ENCODE data around the gene TULP4.
"Not testable (repeated sequence)": the region's sequence is repeated elsewhere in the genome, so short reads cannot be mapped to it uniquely, and the experiment has no call there.

The TULP4 gene

DNA sequence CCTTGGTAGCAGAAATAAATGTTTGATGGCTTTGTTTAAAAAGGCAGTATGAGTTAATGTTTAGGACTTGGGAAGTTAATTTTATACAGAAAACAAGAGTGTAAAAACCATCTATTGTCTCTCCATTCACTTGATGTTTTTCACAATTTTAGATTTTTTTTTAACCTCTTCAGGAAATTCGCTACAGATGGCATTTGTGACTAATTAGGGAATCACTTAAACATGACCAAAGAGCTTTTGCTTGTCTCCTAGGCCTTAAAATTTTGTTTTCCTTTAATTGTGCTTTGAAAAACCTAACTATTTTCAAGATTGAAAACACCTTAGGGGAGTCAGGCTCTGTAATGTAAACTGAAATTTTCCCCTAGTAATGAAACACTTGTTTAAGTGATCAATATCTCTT is 17.3 kb downstream of the TULP4 start:
- no peak for DNase-seq

DNA sequence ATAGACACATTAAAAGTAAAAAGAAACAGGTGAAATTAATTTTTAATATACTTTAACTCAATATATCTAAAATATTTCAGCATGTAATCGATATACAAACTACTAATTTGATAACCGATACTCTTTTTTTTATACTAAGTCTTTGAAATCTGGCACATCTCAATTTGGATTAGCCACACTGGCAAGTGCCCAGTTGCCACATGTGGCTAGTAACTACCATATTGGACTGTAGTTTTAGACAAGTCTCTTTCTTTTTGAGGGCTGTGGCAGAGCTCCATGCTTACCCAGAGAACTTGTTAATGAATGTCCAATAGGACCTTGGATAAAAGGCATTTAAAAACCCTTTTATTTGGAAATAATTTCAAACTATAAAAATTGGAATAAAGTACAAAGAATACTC is 17.8 kb downstream of the TULP4 start:
- no peak for DNase-seq

DNA sequence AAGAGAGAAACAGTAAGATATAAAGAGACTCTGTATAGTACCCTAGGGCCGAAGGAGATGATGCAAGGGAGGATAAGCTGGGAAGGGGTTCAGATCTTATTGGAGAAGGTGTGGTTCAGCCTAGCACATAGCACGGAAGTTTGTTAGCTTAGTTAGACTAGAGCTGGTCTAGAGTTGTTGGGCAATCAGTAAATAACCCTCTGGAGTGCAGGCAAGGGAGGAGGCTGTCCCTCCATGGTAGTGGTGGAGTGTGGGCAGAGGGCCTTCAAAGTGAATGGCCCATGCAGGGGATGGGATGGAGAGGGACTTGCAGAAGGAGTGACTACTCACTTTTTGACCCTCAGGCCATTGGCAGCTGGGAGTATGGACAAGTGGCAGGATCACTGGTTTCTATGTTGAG is 20.0 kb downstream of the TULP4 start:
- DNase-seq, result no peak

DNA sequence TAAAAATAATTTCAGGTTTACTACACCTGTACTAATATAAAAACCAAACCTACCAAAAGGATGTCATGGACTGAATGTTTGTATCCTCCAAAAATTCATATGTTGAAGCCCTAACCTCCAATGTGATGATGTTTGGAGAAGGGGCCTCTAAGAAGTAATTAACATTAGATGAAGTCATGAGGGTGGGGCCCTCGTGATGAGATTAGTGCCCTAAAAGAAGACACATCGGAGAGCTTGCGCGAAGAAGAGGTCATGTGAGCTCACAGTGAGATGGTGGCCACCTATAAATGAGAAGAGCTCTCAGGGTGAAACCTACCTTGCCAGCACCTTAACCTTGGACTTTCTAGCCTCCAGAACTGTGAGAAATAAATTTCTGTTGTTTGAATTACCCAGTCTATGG is 20.8 kb downstream of the TULP4 start:
- no peak for DNase-seq

DNA sequence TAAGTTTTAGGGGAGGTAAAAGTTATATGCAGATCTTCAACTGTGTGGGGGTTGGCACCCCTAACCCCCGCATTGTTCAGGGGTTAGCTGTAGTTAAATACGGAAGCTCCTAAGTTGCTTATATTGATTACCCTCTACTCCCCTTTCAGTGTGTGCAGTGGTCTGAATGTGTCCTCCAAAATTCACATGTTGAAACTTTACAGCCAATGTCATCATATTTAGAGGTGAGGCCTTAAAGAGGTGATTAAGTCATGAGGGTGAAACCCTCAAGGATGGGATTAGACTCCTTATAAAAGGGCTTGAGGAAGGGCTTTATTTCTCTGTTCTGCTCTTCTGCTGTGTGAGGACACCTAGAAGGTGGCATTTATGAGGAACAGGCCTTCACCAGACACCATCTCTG is 22.3 kb downstream of the TULP4 start:
- DNase-seq, result no peak

DNA sequence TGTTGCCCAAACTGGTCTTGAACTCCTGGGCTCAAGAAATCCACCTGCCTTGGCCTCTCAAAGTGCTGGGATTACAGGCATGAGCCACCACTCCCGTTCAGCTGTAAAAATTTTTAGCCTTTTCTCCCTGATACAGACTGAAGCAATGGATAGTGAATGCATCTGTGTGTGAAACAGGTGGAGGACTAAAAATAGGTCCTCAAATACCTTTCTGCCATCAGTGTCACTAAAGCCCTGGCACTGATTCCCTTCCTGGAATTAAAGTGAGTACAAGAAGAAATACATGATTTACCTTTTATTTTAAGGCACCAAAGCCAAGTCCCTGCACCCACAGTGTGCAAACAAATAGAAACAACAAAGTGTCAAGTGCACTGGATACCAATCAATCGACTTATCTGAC is 25.1 kb downstream of the TULP4 start:
- no peak for DNase-seq

DNA sequence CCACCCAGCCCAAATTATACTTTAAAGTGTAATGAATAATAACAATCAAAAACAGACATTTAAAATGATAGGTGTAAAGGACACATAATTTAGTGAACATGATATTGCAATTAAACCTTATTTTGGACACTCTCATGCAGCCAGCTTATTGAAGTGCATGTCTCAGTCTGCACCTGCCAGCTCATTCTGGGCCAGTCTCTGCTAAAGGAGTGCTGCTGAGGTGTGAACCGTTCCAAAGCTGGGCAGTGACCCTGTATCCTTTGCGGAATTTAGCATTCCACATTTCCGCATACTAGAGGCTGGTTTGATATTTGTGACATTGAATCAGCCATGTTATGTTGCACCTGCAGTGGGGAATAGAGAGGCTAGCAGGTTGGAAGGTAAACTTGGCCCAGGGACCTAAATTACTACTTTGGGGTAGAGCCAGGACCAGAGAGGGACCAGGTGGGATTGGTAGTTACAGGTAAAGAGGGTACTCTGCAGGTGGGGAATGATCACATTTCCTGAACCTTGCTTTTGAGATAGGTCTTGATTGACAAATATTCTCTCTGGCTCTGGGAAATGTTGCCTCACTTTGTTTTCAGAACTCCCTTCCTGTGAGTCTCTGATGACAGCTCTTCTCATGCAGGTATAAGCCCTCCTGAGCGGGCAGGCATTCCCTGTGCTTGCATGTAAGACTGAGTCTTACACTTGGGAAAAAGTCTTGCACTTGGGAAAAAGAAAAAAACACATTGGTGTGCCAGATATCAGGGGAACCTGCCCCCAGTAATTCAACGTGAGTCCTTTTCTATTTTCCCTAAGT is 26.2 kb downstream of the TULP4 start:
- no peak for DNase-seq

DNA sequence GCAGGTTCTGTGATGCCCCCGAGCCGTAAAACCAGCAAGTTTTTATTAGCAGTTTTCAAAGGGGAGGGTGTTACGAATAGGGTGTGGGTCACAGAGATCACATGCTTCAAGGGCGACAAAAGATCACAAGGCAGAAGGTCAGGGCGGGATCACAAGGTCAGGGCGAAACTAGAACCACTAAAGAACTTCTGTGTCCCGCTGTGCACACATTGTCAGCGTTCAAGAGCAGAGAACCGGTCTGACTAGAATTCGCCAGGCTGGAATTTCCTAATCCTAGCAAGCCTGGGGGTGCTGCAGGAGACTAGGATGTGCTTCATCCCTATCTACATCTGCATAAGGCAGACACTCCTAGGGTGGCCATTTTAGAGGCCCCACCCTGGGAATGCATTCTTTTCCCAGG is 26.9 kb downstream of the TULP4 start:
- not testable (repeated sequence) for DNase-seq

DNA sequence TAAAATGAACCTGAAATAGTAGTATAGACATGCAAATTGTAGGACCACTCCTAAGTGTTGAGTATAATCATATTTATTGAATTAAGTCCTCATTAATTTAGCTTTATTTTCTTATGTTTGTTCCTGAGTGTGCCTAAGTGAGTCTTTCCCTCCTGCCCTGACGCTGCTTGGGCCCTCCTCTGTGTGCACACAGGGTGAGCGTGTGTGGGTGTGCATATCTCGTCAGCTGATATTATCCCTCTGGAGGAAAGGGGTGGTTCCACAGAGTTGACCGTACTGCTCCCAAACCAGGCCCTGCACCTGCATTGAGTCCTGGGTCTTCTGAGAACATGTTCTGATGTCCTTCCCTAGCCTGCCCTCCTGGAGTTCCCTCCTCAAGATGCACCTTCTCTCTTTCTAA is 28.0 kb downstream of the TULP4 start:
- DNase-seq, result no peak

DNA sequence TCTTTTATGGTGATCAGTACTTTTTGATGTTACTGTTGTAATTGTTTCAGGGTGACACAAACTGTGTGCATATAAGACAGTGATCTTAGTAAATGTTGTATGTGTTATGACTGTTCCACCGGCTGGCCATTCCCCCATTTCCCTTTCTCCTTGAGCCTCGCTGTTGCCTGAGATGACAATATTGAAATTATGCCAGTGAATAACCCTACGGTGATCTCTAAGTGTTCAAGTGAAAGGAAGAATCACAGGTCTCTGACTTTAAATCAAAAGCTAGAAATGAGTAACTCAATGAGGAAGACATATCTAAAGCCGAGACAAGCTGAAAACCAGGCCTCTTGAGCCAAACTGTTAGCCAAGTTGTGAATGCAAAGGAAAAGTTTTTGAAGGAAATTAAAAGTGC is 32.3 kb downstream of the TULP4 start:
- no peak for DNase-seq

DNA sequence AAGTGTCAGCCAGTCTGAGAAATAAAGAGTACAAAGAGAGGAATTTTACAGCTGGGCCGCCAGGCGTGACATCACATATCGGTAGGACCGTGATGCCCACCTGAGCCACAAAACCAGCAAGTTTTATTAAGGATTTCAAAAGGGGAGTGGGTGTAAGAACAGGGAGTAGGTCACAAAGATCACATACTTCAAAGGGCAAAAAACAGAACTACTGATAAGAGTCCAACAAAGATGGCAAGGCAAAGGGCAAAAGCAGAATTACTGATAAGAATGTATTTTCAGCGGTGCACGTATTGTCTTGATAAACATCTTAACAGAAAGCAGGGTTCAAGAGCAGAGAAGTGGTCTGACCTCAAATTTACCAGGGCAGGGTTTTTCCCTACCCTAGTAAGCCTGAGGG is 33.2 kb downstream of the TULP4 start:
- DNase-seq, result not testable (repeated sequence)

DNA sequence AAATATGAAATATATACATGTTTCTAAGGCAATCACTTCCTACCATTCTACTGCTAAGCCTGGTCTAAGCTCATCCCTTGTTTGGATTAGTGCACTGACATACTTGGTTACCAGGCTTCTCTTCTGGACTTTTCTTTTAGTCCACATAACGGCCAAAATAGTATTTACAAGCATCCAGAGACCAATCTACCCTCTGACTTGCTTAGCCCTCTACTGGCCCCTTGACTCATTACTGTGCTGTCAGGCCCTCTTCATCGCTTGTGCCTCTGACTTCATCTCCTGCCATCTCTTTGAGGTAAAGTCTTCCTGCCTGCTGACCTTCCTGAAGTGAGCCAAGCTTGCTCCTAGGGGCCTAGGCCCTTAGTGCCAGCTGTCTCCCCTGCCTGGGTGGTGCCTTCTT is 35.1 kb downstream of the TULP4 start:
- DNase-seq, result no peak

DNA sequence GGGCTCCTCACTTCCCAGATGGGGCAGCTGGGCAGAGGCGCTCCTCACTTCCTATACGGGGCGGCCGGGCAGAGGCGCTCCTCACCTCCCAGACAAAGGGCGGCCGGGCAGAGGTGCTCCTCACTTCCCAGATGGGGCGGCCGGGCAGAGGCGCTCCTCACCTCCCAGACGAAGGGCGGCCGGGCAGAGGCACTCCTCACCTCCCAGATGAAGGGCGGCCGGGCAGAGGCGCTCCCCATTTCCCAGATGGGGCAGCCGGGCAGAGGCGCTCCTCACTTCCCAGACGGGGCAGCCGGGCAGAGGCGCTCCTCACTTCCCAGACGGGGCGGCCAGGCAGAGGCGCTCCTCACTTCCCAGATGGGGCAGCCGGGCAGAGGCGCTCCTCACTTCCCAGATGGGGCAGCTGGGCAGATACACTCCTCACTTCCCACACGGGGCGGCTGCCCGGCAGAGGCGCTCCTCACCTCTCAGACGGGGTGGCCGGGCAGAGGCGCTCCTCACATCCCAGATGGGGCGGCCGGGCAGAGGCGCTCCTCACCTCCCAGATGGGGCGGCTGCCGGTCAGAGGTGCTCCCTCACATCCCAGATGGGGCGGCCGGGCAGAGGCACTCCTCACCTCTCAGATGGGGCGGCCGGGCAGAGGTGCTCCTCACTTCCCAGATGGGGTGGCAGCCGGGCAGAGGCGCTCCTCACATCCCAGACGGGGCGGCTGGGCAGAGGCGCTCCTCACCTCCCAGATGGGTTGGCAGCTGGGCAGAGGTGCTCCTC is 36.7 kb downstream of the TULP4 start:
- DNase-seq, result not testable (repeated sequence)

DNA sequence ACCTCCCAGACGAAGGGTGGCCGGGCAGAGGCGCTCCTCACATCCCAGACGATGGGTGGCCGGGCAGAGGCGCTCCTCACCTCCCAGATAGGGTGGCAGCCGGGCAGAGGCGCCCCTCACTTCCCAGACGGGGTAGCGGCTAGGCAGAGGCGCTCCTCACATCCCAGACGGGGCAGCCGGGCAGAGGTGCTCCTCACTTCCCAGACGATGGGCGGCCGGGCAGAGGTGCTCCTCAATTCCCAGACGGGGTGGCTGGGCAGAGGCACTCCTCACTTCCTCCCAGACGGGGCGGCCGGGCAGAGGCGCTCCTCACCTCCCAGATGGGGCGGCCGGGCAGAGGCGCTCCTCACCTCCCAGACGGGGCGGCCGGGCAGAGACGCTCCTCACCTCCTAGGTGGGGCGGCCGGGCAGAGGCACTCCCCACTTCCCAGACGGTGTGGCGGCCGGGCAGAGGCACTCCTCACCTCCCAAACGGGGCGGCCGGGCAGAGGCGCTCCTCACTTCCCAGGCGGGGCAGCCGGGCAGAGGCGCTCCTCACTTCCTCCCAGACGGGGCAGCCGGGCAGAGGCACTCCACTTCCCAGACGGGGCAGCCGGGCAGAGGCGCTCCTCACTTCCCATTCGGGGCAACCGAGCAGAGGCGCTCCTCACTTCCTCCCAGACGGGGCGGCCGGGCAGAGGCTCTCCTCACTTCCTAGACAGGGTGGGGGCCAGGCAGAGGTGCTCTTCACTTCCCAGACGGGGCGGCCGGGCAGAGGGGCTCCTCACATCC is 37.4 kb downstream of the TULP4 start:
- DNase-seq, result not testable (repeated sequence)

DNA sequence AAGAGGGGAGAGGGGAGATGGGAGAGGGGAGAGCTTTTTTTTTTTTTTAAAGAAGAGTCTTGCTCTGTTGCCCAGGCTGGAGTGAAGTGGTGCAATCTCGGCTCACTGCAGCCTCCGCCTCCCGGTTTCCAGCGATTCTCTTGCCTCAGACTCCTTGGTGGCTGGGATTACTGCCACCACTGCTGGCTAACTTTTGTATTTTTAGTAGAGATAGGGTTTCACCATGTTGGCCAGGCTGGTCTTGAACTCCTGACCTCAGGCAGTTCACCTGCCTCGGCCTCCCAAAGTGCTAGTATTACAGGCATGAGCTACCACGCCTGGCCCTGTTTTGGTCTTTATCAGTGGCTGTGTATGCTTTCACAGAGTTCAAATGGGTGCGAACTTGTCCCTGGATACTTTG is 38.5 kb downstream of the TULP4 start:
- DNase-seq, result not testable (repeated sequence)

DNA sequence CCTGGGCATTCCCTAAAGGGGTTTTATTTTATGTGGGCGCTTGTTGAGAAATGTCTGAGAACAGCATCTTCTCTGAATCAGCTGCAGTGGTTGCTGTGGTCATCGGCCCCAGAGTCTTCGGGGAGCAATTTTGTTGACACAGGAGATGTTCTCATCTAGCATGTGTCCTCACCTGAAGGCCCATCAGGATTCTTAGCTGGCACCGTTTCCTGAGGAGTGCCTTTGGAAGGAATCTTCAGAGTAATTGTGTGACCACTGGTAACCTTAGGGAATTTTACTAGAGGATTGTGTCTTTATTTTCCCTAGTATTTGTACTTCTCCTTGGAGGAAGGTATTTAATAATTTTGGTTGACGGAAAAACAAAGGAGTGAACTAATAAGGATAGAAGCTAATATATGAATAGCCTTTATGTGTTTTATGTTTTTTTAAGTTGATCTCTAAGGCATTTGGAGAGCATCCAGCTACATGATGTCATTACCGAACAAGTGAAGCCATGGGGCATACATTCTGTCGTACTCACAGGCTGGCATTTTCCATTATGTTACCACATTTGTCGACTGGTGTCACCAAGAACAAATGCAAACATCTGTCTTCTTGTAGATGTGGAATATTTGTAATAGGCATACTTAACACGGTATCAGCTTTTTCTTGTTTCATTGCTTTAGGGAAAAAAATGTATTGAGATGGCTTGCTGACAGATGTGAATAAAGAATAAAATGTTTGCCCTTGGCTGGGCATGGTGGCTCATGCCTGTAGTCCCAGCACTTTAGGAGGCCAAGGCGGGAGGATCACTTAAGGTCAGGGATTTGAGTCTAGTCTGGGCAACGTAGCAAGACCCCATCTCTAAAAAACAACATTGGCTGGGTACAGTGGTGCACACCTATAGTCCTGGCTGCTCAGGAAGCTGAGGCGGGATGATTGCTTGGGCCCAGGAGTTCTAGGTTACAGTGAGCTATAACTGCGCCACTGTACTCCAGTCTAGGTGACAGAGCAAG is 41.9 kb downstream of the TULP4 start:
- DNase-seq, result no peak

DNA sequence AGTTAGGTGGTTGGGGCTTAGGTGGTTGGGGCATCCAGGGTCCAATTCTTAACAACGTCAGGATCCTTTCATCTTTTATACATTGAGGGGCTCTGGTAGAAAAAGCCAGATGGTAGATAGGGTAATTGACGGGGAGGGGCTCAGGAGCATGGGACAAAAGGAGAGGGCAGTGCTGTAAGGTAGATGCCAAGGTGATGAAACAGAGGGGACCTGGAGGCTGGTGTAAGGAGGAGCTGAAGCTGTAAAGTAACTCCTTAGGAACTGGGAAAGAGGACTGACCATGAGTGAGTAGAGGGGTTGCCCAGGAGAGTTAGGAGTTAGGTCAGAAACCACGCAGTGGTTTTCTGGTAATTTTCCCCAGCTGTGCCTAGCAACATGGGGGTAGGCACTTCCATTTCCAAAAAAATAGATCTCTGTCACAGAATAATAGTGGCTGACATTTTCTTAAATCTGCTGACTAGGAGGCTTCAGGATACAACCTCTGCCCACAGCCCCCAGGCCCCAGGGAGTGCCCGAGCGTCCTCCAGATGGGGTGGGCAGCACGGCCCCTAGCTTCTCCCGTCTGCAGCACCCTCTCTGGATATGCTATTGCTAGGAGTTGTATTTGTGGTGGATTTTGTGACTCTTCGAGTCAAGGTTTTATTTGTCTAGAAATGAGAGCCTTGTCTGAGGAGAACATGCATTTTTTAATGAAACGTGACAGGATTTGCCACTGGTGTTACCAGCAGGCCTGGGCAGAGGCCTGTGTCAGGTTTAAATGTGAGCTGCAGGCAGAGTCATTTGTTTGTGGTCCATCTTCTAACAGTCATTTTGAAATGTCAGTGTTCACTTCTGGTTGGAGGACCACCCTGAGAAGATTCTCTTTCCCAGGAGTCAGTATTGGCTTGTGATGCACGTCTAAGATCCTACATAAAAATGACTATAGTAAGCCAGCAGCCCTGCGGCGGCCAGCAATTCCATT is 44.6 kb downstream of the TULP4 start:
- no peak for DNase-seq

DNA sequence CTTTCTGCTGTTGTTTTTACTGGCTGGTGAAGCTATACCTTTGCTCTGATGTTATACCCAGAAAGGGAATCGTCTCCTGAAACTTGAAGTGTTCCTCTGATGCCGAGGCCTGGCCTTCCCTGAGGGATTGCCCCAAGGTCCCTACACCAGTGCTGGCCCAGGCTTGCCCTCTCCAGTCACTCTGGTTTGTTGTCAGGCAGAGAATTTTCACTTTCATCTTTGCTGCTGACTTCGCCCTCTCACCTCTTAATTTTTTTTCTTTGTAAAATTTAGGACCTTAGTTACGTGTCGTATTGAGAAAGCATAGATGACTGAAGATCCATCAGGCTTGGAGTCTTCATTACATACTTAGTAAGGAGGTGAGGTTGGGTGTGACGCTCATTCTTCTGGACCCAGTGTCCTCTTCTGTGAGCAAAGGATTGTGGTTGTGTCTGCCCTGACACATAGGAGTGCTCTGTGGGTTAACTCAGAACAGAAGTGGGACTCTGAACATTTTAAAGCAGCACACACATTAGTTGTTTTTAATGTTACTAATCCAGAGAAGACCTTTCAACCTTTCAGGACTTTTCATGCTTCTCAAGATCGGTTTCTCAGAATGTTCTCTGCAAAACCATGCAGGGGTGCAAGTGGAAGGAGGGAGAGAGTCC is 45.4 kb downstream of the TULP4 start:
- DNase-seq, result no peak

DNA sequence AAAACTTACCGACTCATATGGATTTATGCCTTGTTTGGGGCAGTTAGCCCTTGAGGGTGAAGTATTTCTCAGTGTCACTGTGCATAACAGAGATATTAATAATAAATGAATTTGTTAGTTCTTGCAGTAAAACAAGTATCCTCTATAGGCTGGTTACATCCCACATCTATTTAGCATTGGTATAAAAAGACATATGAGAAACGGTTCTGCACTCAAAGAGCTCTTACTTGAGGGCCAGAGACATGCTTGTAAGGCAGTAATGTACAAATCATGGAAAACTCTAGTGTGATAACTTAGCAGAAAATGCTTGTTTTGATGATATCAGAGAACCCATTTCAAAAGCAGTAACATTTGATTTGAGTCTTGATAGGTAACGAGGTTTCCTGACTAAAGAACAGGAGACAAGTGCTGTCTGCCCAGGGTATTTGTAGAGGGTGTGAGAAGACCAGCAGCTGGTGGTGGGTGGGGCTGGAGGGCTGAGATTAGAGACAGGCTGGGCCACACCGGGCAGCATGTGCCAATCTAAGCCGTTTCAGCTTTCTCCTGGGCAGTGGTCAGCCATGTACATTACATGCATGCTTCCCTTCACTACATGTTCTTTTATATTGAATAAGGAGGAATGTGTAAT is 46.3 kb downstream of the TULP4 start:
- DNase-seq, result no peak

DNA sequence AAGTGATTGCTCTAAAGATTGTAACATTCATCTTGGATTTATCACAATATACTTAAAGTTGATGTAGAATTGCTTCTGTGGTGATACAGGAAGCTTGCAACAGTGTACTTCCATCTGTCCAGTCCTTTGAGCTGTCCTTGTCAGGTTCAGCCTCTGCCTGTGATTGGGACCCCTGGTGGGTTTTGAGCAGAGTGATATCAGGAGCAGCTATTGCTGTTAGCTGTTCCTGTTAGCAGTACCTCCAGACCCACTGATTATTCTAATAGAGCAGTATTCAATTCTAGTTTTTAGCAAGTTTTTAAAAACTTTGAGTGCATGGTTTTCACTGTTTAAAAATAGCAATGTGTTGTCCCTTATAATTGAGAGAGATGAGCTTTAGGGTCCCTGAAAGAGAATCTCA is 48.8 kb downstream of the TULP4 start:
- no peak for DNase-seq

Data from activated CD4-positive, alpha-beta T cell treated with anti-CD3 and anti-CD28 coated beads for 4 hours (primary cell).